GM23338 (cell line): Measurements from ENCODE around the gene MLLT3. TPM values are rescaled to one million over a fixed set of nuclear protein-coding genes. Genes with fewer than 3 reads are reported as not detected.

ENCODE experiments used
- ATAC-seq: fragments of 200-7000 bp; cut with Tn5 transposase; 3 replicates; pipeline ENCODE4 v1.9.1; 2020
- DNase-seq: peaks from one replicate; pipeline ENCODE4 v3.0.0-alpha.2; 2015; ENCODE audit warnings: low spot score
- H2AFZ ChIP-seq: fragments of 200-600 bp; sonication (generic); 2 replicates; pipeline ENCODE4 v1.8.0; 2016; ENCODE audit warnings: antibody characterized with exemption, mild to moderate bottlenecking, moderate library complexity
- H3F3A ChIP-seq: fragments of 200-600 bp; sonication (generic); replicated peaks from 2 replicates; pipeline ENCODE4 v1.8.0; 2017; ENCODE audit warnings: antibody characterized with exemption, mixed run types, low read depth
- H3K27ac ChIP-seq: fragments of 200-600 bp; sonication (generic); 2 replicates; pipeline ENCODE4 v1.6.1; 2016; ENCODE audit warnings: low read depth
- H3K27me3 ChIP-seq: fragments of 200-600 bp; sonication (generic); 2 replicates; pipeline ENCODE4 v1.8.0; 2016; ENCODE audit warnings: mild to moderate bottlenecking, mixed run types, moderate library complexity; ENCODE audit not compliant: insufficient read depth
- H3K36me3 ChIP-seq: fragments of 200-600 bp; sonication (generic); 2 replicates; pipeline ENCODE4 v1.8.0; 2016; ENCODE audit warnings: mild to moderate bottlenecking; ENCODE audit not compliant: insufficient read depth
- H3K4me1 ChIP-seq: fragments of 200-600 bp; sonication (generic); 2 replicates; pipeline ENCODE4 v1.8.0; 2016; ENCODE audit warnings: mild to moderate bottlenecking, moderate library complexity; ENCODE audit not compliant: insufficient read depth
- H3K4me2 ChIP-seq: fragments of 200-600 bp; sonication (generic); 2 replicates; pipeline ENCODE4 v1.7.1; 2017; ENCODE audit warnings: mixed run types
- H3K4me3 ChIP-seq: fragments of 200-600 bp; sonication (generic); 2 replicates; pipeline ENCODE4 v1.6.1; 2016; ENCODE audit warnings: mixed run types
- H3K79me2 ChIP-seq: fragments of 200-600 bp; sonication (generic); replicated peaks from 2 replicates; pipeline ENCODE4 v1.8.0; 2017; ENCODE audit warnings: mild to moderate bottlenecking; ENCODE audit not compliant: insufficient read depth
- H3K9me2 ChIP-seq: fragments of 200-600 bp; sonication (generic); 2 replicates; pipeline ENCODE4 v1.8.0; 2017; ENCODE audit not compliant: insufficient read depth
- H4K20me1 ChIP-seq: fragments of 200-600 bp; sonication (generic); replicated peaks from 2 replicates; pipeline ENCODE4 v1.8.0; 2017; ENCODE audit warnings: mild to moderate bottlenecking; ENCODE audit not compliant: insufficient read depth
- H3K27ac Mint-ChIP-seq: 2 replicates; pipeline ENCODE4 v1.8.0; 2020; ENCODE audit warnings: inconsistent platforms, mild to moderate bottlenecking, moderate library complexity, mixed read lengths
- H3K27me3 Mint-ChIP-seq: 3 replicates; pipeline ENCODE4 v1.8.0; 2022; ENCODE audit warnings: low read depth, mild to moderate bottlenecking, moderate library complexity, mixed read lengths, inconsistent platforms; ENCODE audit not compliant: insufficient read depth, poor library complexity
- H3K36me3 Mint-ChIP-seq: 3 replicates; pipeline ENCODE4 v1.8.0; 2021; ENCODE audit warnings: low read depth, mild to moderate bottlenecking, inconsistent platforms, moderate library complexity, mixed read lengths
- H3K4me1 Mint-ChIP-seq: 3 replicates; pipeline ENCODE4 v1.8.0; 2020; ENCODE audit warnings: mild to moderate bottlenecking, inconsistent platforms, mixed read lengths
- H3K4me3 Mint-ChIP-seq: 3 replicates; pipeline ENCODE4 v1.8.0; 2021; ENCODE audit warnings: moderate library complexity, mild to moderate bottlenecking, inconsistent platforms, mixed read lengths
- H3K9me3 Mint-ChIP-seq: 3 replicates; pipeline ENCODE4 v1.8.0; 2020; ENCODE audit warnings: moderate library complexity, mild to moderate bottlenecking, inconsistent platforms, mixed read lengths
- CREB1 ChIP-seq: fragments of 250-450 bp; sonication (Bioruptor Pico); IDR thresholded peaks from 2 replicates; pipeline ENCODE4 v1.5.0; 2020; ENCODE audit warnings: low read depth, mild to moderate bottlenecking, moderate library complexity
- EZH2 ChIP-seq: fragments of 200-600 bp; sonication (generic); IDR thresholded peaks from one replicate; pipeline ENCODE4 v1.8.0; 2017; ENCODE audit warnings: antibody characterized with exemption, mild to moderate bottlenecking, low read depth; ENCODE audit not compliant: unreplicated experiment
- JUNB ChIP-seq: IDR thresholded peaks from one replicate; pipeline ENCODE4 v1.6.1; 2016; ENCODE audit warnings: antibody characterized with exemption; ENCODE audit not compliant: unreplicated experiment
- STAT1 ChIP-seq: IDR thresholded peaks from one replicate; pipeline ENCODE4 v1.6.1; 2016; ENCODE audit warnings: antibody characterized with exemption; ENCODE audit not compliant: unreplicated experiment
- ZNF114 ChIP-seq: fragments of 250-450 bp; sonication (Bioruptor Pico); IDR thresholded peaks from 2 replicates; pipeline ENCODE4 v1.5.0; 2020; ENCODE audit warnings: mild to moderate bottlenecking, moderate library complexity
- ZNF331 ChIP-seq: fragments of 250-450 bp; sonication (Bioruptor Pico); IDR thresholded peaks from 2 replicates; pipeline ENCODE4 v1.5.0; 2020; ENCODE audit warnings: low read depth, mild to moderate bottlenecking, moderate library complexity
- polyA plus RNA-seq: library from polyadenylated mRNA; unstranded; fragments of >200 nt; fragmentation: Nextera tagmentation; extraction: Ambion mirVana; gene quantifications from 2 replicates; pipeline ENCODE4 v1.2.1, GENCODE V29; 2016
- total RNA-seq: library from RNA; depleted of rRNA; stranded (reverse); fragments of >200 nt; shearing (Covaris generic); gene quantifications from 2 replicates; pipeline ENCODE4 v1.2.3, GENCODE V29; 2014
- TF ChIP-seq, protein P1 (sequence below): IDR thresholded peaks from one replicate; pipeline ENCODE4 v1.6.1; 2018; ENCODE audit warnings: antibody characterized with exemption; ENCODE audit not compliant: unreplicated experiment
- TF ChIP-seq, protein P2 (sequence below): fragments of 250-450 bp; sonication (Bioruptor Pico); IDR thresholded peaks from 2 replicates; pipeline ENCODE4 v1.5.0; 2020; ENCODE audit warnings: mild to moderate bottlenecking, moderate library complexity
- TF ChIP-seq, protein P3 (sequence below): IDR thresholded peaks from 2 replicates; pipeline ENCODE4 v1.6.1; 2016; ENCODE audit warnings: antibody characterized with exemption

The MLLT3 gene
- total and polyA plus RNA-seq, 2 experiments from 2014 or later, result 7.5 to 9.5 TPM

DNA sequence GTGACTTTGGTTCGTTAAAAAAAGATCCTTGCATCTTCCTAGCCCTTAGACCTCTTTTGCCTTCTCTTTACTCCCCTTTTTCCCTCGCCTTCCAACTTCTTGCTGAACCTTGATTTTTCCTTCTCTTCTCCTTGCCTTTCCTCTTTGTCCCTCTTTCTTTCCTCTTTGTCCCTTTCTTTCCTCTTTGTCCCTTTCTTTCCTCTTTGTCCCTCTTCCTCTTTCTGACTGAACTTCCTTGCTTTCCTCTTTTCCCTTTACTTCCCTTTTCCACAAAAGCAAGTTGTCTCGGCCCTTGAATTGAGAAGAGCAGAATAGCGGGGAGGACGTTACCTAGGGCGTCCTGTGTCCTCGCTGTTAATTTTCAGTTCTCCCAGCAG, 1.4 kb upstream of the MLLT3 start:
- H3F3A ChIP-seq, result no peaks in the 10 kb centered on the region; the same call in 1 of the 2 replicates
- Mint-ChIP-seq H3K27me3 (peaks cover 53% of the 10 kb centered on the region), H3K36me3 (no peaks in the 10 kb centered on the region; the same call in 2 of the 3 replicates), H3K27ac (no peak overlapping the region), H3K4me1 (peaks cover 24% of the 10 kb centered on the region; the same call in 2 of the 3 replicates), H3K4me3 (peak overlapping the region; percentile 87), H3K9me3 (no peaks in the 10 kb centered on the region; the same call in 2 of the 3 replicates)
- H2AFZ ChIP-seq, result peak overlapping the region; percentile 94
- H3K36me3 ChIP-seq, result no peaks in the 10 kb centered on the region
- DNase-seq (no peak), ATAC-seq (no peak)
- H3K27ac ChIP-seq, result no peak overlapping the region
- peaks cover 53% of the 10 kb centered on the region for H3K27me3 ChIP-seq
- no peaks in the 10 kb centered on the region for H3K9me2 ChIP-seq
- no peaks in the 10 kb centered on the region for H4K20me1 ChIP-seq
- H3K4me3 ChIP-seq, result peak overlapping the region; percentile 86
- no peaks in the 10 kb centered on the region for H3K79me2 ChIP-seq
- H3K4me1 ChIP-seq, result peaks cover 15% of the 10 kb centered on the region
- H3K4me2 ChIP-seq, result peak overlapping the region; percentile 95
- TF ChIP-seq EZH2 (peak; percentile 53), ZNF331 (no peak)

DNA sequence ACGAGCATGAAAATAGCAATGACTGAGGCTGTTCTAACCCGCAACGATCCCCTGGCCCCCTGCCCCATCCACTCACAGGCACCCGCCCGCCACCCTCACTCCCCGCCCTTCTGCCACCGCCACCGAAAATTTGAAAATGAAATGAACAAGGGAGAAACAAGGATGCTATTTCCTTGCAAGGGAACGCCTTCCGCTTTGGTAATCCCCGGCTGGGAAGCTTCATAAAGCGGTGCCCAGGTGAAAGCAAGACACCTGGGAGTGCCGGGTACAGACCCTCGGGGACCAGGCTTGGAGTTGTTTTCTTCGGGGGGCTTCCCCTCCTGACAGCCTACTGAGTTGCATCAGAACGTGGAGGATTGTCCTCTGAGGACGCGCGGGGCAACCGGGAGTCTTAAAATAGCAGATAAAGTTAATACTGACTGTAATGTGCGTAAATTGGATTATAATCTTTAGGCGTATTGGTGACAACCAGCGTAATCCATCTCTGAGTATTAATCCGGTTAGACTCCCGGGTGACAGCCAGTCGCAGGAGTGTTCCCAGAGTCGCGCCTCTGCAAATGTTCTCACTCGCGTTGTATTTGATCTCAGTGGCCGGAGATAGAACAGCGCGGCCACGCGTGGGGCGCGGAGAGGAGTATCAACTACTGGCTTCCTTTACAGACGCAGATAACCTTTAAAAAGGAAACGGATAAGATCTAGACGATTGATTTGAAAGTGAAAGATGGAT, 885 bp upstream of the MLLT3 start:
- Histone ChIP-seq H4K20me1 (no peaks in the 10 kb centered on the region), H3K4me3 (peak overlapping the region; percentile 86), H3K36me3 (no peaks in the 10 kb centered on the region), H3K27ac (no peak overlapping the region), H3K27me3 (peaks cover 59% of the 10 kb centered on the region), H3K4me1 (peaks cover 15% of the 10 kb centered on the region), H3K79me2 (no peaks in the 10 kb centered on the region; the same call in 1 of the 2 replicates), H3K9me2 (no peaks in the 10 kb centered on the region), H3K4me2 (peak overlapping the region; percentile 95), H3F3A (no peaks in the 10 kb centered on the region; the same call in 1 of the 2 replicates), H2AFZ (peak overlapping the region; percentile 94)
- Mint-ChIP-seq H3K4me1 (peaks cover 24% of the 10 kb centered on the region; the same call in 2 of the 3 replicates), H3K9me3 (no peaks in the 10 kb centered on the region; the same call in 2 of the 3 replicates), H3K27ac (no peak overlapping the region), H3K36me3 (no peaks in the 10 kb centered on the region; the same call in 2 of the 3 replicates), H3K4me3 (peak overlapping the region; percentile 87), H3K27me3 (peaks cover 57% of the 10 kb centered on the region)
- ATAC-seq, result peak; percentile 4
- peak; percentile 43 for DNase-seq
- TF ChIP-seq, protein P1, sequence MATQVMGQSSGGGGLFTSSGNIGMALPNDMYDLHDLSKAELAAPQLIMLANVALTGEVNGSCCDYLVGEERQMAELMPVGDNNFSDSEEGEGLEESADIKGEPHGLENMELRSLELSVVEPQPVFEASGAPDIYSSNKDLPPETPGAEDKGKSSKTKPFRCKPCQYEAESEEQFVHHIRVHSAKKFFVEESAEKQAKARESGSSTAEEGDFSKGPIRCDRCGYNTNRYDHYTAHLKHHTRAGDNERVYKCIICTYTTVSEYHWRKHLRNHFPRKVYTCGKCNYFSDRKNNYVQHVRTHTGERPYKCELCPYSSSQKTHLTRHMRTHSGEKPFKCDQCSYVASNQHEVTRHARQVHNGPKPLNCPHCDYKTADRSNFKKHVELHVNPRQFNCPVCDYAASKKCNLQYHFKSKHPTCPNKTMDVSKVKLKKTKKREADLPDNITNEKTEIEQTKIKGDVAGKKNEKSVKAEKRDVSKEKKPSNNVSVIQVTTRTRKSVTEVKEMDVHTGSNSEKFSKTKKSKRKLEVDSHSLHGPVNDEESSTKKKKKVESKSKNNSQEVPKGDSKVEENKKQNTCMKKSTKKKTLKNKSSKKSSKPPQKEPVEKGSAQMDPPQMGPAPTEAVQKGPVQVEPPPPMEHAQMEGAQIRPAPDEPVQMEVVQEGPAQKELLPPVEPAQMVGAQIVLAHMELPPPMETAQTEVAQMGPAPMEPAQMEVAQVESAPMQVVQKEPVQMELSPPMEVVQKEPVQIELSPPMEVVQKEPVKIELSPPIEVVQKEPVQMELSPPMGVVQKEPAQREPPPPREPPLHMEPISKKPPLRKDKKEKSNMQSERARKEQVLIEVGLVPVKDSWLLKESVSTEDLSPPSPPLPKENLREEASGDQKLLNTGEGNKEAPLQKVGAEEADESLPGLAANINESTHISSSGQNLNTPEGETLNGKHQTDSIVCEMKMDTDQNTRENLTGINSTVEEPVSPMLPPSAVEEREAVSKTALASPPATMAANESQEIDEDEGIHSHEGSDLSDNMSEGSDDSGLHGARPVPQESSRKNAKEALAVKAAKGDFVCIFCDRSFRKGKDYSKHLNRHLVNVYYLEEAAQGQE, result no peak
- TF ChIP-seq, protein P2, sequence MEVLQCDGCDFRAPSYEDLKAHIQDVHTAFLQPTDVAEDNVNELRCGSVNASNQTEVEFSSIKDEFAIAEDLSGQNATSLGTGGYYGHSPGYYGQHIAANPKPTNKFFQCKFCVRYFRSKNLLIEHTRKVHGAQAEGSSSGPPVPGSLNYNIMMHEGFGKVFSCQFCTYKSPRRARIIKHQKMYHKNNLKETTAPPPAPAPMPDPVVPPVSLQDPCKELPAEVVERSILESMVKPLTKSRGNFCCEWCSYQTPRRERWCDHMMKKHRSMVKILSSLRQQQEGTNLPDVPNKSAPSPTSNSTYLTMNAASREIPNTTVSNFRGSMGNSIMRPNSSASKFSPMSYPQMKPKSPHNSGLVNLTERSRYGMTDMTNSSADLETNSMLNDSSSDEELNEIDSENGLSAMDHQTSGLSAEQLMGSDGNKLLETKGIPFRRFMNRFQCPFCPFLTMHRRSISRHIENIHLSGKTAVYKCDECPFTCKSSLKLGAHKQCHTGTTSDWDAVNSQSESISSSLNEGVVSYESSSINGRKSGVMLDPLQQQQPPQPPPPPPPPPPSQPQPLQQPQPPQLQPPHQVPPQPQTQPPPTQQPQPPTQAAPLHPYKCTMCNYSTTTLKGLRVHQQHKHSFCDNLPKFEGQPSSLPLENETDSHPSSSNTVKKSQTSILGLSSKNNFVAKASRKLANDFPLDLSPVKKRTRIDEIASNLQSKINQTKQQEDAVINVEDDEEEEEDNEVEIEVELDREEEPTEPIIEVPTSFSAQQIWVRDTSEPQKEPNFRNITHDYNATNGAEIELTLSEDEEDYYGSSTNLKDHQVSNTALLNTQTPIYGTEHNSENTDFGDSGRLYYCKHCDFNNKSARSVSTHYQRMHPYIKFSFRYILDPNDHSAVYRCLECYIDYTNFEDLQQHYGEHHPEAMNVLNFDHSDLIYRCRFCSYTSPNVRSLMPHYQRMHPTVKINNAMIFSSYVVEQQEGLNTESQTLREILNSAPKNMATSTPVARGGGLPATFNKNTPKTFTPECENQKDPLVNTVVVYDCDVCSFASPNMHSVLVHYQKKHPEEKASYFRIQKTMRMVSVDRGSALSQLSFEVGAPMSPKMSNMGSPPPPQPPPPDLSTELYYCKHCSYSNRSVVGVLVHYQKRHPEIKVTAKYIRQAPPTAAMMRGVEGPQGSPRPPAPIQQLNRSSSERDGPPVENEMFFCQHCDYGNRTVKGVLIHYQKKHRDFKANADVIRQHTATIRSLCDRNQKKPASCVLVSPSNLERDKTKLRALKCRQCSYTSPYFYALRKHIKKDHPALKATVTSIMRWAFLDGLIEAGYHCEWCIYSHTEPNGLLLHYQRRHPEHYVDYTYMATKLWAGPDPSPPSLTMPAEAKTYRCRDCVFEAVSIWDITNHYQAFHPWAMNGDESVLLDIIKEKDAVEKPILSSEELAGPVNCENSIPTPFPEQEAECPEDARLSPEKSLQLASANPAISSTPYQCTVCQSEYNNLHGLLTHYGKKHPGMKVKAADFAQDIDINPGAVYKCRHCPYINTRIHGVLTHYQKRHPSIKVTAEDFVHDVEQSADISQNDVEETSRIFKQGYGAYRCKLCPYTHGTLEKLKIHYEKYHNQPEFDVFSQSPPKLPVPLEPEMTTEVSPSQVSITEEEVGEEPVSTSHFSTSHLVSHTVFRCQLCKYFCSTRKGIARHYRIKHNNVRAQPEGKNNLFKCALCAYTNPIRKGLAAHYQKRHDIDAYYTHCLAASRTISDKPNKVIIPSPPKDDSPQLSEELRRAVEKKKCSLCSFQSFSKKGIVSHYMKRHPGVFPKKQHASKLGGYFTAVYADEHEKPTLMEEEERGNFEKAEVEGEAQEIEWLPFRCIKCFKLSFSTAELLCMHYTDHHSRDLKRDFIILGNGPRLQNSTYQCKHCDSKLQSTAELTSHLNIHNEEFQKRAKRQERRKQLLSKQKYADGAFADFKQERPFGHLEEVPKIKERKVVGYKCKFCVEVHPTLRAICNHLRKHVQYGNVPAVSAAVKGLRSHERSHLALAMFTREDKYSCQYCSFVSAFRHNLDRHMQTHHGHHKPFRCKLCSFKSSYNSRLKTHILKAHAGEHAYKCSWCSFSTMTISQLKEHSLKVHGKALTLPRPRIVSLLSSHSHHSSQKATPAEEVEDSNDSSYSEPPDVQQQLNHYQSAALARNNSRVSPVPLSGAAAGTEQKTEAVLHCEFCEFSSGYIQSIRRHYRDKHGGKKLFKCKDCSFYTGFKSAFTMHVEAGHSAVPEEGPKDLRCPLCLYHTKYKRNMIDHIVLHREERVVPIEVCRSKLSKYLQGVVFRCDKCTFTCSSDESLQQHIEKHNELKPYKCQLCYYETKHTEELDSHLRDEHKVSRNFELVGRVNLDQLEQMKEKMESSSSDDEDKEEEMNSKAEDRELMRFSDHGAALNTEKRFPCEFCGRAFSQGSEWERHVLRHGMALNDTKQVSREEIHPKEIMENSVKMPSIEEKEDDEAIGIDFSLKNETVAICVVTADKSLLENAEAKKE (CRISPR knock-in tag), result no peak
- no peak for TF ChIP-seq STAT1
- TF ChIP-seq EZH2, result no peak
- TF ChIP-seq JUNB, result no peak
- no peak for TF ChIP-seq ZNF114 (CRISPR knock-in tag)
- TF ChIP-seq CREB1, result no peak
- TF ChIP-seq, protein P3, sequence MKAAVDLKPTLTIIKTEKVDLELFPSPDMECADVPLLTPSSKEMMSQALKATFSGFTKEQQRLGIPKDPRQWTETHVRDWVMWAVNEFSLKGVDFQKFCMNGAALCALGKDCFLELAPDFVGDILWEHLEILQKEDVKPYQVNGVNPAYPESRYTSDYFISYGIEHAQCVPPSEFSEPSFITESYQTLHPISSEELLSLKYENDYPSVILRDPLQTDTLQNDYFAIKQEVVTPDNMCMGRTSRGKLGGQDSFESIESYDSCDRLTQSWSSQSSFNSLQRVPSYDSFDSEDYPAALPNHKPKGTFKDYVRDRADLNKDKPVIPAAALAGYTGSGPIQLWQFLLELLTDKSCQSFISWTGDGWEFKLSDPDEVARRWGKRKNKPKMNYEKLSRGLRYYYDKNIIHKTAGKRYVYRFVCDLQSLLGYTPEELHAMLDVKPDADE, result no peak
- TF ChIP-seq ZNF331, result no peak
